ENCODE measurements around the gene TMCC2. TPM values are rescaled to one million over a fixed set of nuclear protein-coding genes. Genes with fewer than 3 reads are reported as not detected.

Gene TMCC2
- total and polyA plus RNA-seq, 2 of the 4 experiments (the other 2 are of a cell fraction) = 2.0 to 4.2 TPM

- peak; percentile 54 for DNase-seq
Observed at GRCh38 chr1:205259324-205259832, 31.6 kb downstream of the TMCC2 start.

More at GRCh38 chr1:205259324-205259832, 31.6 kb downstream of the TMCC2 start:
- no peak overlapping the region for H2BK5ac ChIP-seq (ENCODE audit: low read depth, low read length, poor library complexity, severe bottlenecking)
- no peak overlapping the region; the same call in 2 of the 3 replicates for H2BK15ac ChIP-seq (ENCODE audit: low read depth, low read length)
- CTCF ChIA-PET = interaction anchor here (0.8 to 1.9 kb wide), 3 partner anchors 14 to 269 kb away, joined by 3 to 6 read pairs (median 5); no protein-coding TSS in a partner anchor
- no TSS peak for BruUV-seq (replicated peaks)
- peak overlapping the region; percentile 50; the same call in 1 of the 2 replicates for H2BK120ac ChIP-seq (ENCODE audit: low read depth, low read length)
- H3K9ac ChIP-seq (ENCODE audit: low read depth, low read length) = no peak overlapping the region
- peak overlapping the region; percentile 73 for H3K4ac ChIP-seq (ENCODE audit: low read depth, low read length)
- H3K4me1 ChIP-seq (ENCODE audit: control insufficient read depth, insufficient read depth, low read length) = peaks cover 26% of the 10 kb centered on the region
- intact Hi-C loops (cut with micrococcal nuclease) (no loop called here), dilution Hi-C loops (cut with HindIII; ENCODE audit: low sequenced_read_pairs, unreplicated experiment) (no loop called here), in situ Hi-C loops (cut with MboI; ENCODE audit: low sequenced_read_pairs) (loop anchor here (5.0 to 25.0 kb wide), 2 partner anchors 282 to 447 kb away; no protein-coding TSS in a partner anchor)
- 0 out of 2 replicates have a peak overlapping the region, but pooled peaks have one; percentile 25 for H3K14ac ChIP-seq (replicated peaks; ENCODE audit: low read depth, low read length)
- H2BK20ac ChIP-seq (ENCODE audit: low read depth, low read length) = peak overlapping the region; percentile 47; the same call in 1 of the 2 replicates
- no peaks in the 10 kb centered on the region for H4K20me1 ChIP-seq (ENCODE audit: insufficient read depth, low read length)
- H3K79me1 ChIP-seq (ENCODE audit: low read depth in 1 of 2, low read length in 2 of 2) = peaks cover 0 to 20% of the 10 kb centered on the region in 2 experiments; a peak in 2 of 4 replicates
- POLR2A ChIA-PET (ENCODE audit: unreplicated experiment) = interaction anchor here (0.6 kb wide), 1 partner anchor 54 kb away, joined by 3 read pairs; no protein-coding TSS in a partner anchor
- H3K18ac ChIP-seq (ENCODE audit: low read depth, low read length) = peak overlapping the region; percentile 51; the same call in 1 of the 2 replicates
- H3K9me3 ChIP-seq (ENCODE audit: control insufficient read depth, insufficient read depth, low read length) = no peaks in the 10 kb centered on the region
- no peak overlapping the region for H4K91ac ChIP-seq (ENCODE audit: insufficient read depth, low read depth, low read length)
- peaks cover 31% of the 10 kb centered on the region for H3K9me1 ChIP-seq (ENCODE audit: insufficient read depth, low read length)
- H3K27me3 ChIP-seq (ENCODE audit: control insufficient read depth, insufficient read depth, low read length) = no peaks in the 10 kb centered on the region
- no peak overlapping the region for H3K23ac ChIP-seq (ENCODE audit: low read depth, low read length)
- H2AFZ ChIP-seq (replicated peaks; ENCODE audit: low read length, poor library complexity) = peak overlapping the region; percentile 64
- 77% methylated on average over 5 of the region's 10 CpGs; no CpG with 5 or more reads in 1 of the 2 experiments for WGBS, 2 experiments (ENCODE audit: extremely low coverage in 2 of 2, insufficient read length in 1 of 2)
- TF ChIP-seq RAD21 (IDR thresholded peaks at IDR 0.05; ENCODE audit: low read length) (no peak), FOS (IDR thresholded peaks at IDR 0.05; ENCODE audit: low read depth, low read length) (no peak), NFE2L2 (IDR thresholded peaks at IDR 0.05; ENCODE audit: low read depth, low read length) (no peak), MAFK (IDR thresholded peaks at IDR 0.05; ENCODE audit: low read depth, low read length) (no peak)
- TF ChIP-seq, protein P1, sequence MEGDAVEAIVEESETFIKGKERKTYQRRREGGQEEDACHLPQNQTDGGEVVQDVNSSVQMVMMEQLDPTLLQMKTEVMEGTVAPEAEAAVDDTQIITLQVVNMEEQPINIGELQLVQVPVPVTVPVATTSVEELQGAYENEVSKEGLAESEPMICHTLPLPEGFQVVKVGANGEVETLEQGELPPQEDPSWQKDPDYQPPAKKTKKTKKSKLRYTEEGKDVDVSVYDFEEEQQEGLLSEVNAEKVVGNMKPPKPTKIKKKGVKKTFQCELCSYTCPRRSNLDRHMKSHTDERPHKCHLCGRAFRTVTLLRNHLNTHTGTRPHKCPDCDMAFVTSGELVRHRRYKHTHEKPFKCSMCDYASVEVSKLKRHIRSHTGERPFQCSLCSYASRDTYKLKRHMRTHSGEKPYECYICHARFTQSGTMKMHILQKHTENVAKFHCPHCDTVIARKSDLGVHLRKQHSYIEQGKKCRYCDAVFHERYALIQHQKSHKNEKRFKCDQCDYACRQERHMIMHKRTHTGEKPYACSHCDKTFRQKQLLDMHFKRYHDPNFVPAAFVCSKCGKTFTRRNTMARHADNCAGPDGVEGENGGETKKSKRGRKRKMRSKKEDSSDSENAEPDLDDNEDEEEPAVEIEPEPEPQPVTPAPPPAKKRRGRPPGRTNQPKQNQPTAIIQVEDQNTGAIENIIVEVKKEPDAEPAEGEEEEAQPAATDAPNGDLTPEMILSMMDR (conservative IDR thresholded peaks at IDR 0.05; ENCODE audit: low read depth, low read length) = no peak
- no peak overlapping the region for H3K27ac ChIP-seq (ENCODE audit: insufficient read depth, low read length)
- no peak overlapping the region for H3K56ac ChIP-seq (ENCODE audit: extremely low read depth, insufficient read depth, low read length)
- peak overlapping the region; percentile 52 for H2AK9ac ChIP-seq (replicated peaks; ENCODE audit: low read depth, low read length, poor library complexity)
- ATAC-seq (ENCODE audit: low read depth) = no peak
- H3K36me3 ChIP-seq (ENCODE audit: control insufficient read depth, insufficient read depth, low read length) = no peaks in the 10 kb centered on the region
- H4K8ac ChIP-seq (ENCODE audit: low read depth in 2 of 2, low read length in 2 of 2) = peak overlapping the region in 1 of 2 experiments; percentile 35; a peak in 1 of 4 replicates
- no peak overlapping the region for H3K4me3 ChIP-seq (ENCODE audit: insufficient read depth, low read depth, low read length)
- peak overlapping the region; percentile 73 for H2AK5ac ChIP-seq (ENCODE audit: low read depth, low read length)
- no peak overlapping the region for H3K4me2 ChIP-seq (ENCODE audit: low read depth, low read length)
- no peak overlapping the region for H4K5ac ChIP-seq (ENCODE audit: low read depth, low read length)
